ENCODE results near the gene FAM200C.

The FAM200C gene

DNA sequence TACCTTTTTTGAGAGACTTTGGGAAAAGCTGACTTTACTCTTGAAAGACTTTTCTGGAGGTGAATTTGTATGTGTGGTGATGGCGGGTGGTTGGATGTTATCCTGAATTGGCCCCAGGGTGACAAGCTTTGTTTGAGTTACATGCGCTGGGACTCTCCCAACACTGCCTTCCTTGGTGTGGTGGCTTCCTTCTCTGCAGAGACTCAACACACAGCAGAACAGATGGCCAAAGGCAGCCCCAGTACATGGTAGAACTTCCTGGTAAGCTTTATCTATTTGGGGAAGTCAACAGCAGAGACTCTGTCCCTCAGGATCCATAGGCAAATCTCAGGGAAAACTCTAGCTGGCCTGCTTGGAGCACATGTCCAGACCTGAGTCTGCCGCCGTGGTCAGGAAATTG, 47.5 kb downstream of the FAM200C start:
- Histone ChIP-seq H3K36me3 (ENCODE audit: low read length) (no peaks in the 10 kb centered on the region), H3K4me2 (ENCODE audit: low read depth, low read length, poor library complexity, severe bottlenecking) (no peak overlapping the region), H3K9ac (ENCODE audit: low read length) (no peak overlapping the region), H3K27ac (ENCODE audit: low read depth, low read length) (no peak overlapping the region), H3K79me2 (ENCODE audit: insufficient read depth, low read length) (no peaks in the 10 kb centered on the region), H4K20me1 (ENCODE audit: low read depth, low read length) (no peaks in the 10 kb centered on the region), H3K9me2 (replicated peaks; ENCODE audit: insufficient read depth, low read length) (no peaks in the 10 kb centered on the region), H3F3A (ENCODE audit: insufficient read depth) (no peaks in the 10 kb centered on the region), H3K9me3 (ENCODE audit: insufficient read depth, low read length) (no peaks in the 10 kb centered on the region), H3K27me3 (ENCODE audit: low read length) (no peaks in the 10 kb centered on the region), H2AFZ (ENCODE audit: low read depth, low read length, severe bottlenecking) (no peak overlapping the region), H3K4me3 (ENCODE audit: insufficient read depth, low read length, poor library complexity, severe bottlenecking) (no peak overlapping the region)
- TF ChIP-seq EZH2phosphoT487 (conservative IDR thresholded peaks at IDR 0.05; ENCODE audit: low read length) = no peak
- TF ChIP-seq, protein P1, sequence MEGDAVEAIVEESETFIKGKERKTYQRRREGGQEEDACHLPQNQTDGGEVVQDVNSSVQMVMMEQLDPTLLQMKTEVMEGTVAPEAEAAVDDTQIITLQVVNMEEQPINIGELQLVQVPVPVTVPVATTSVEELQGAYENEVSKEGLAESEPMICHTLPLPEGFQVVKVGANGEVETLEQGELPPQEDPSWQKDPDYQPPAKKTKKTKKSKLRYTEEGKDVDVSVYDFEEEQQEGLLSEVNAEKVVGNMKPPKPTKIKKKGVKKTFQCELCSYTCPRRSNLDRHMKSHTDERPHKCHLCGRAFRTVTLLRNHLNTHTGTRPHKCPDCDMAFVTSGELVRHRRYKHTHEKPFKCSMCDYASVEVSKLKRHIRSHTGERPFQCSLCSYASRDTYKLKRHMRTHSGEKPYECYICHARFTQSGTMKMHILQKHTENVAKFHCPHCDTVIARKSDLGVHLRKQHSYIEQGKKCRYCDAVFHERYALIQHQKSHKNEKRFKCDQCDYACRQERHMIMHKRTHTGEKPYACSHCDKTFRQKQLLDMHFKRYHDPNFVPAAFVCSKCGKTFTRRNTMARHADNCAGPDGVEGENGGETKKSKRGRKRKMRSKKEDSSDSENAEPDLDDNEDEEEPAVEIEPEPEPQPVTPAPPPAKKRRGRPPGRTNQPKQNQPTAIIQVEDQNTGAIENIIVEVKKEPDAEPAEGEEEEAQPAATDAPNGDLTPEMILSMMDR (IDR thresholded peaks at IDR 0.05; ENCODE audit: insufficient read depth, low read length, poor library complexity, severe bottlenecking) = no peak

DNA sequence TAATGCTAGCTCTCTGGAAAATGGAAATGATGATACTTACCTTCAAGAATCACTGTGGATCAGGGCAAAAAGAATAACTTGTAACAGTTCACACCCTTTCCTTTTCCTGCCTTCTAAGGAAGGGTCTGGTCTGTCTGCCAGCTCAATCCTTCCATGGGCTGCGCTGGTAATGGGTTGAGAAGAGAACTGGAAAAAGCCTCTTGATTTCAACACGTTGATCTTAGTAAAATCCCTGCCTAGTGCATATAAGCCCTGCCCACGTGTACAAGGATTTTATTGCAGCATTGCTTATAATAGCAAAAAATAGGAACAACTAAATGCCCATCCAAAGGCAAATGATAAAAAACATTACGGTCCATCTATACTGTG, 49.9 kb downstream of the FAM200C start:
- no peak for TF ChIP-seq EZH2phosphoT487 (conservative IDR thresholded peaks at IDR 0.05; ENCODE audit: low read length)
- TF ChIP-seq, protein P1 (IDR thresholded peaks at IDR 0.05; ENCODE audit: insufficient read depth, low read length, poor library complexity, severe bottlenecking) = no peak
- Histone ChIP-seq H3F3A (ENCODE audit: insufficient read depth) (no peaks in the 10 kb centered on the region), H3K79me2 (ENCODE audit: insufficient read depth, low read length) (no peaks in the 10 kb centered on the region), H3K27me3 (ENCODE audit: low read length) (no peaks in the 10 kb centered on the region), H2AFZ (ENCODE audit: low read depth, low read length, severe bottlenecking) (no peak overlapping the region), H3K27ac (ENCODE audit: low read depth, low read length) (no peak overlapping the region), H3K36me3 (ENCODE audit: low read length) (no peaks in the 10 kb centered on the region), H3K9me2 (replicated peaks; ENCODE audit: insufficient read depth, low read length) (no peaks in the 10 kb centered on the region), H3K9ac (ENCODE audit: low read length) (no peak overlapping the region), H4K20me1 (ENCODE audit: low read depth, low read length) (no peaks in the 10 kb centered on the region), H3K9me3 (ENCODE audit: insufficient read depth, low read length) (no peaks in the 10 kb centered on the region), H3K4me2 (ENCODE audit: low read depth, low read length, poor library complexity, severe bottlenecking) (no peak overlapping the region), H3K4me3 (ENCODE audit: insufficient read depth, low read length, poor library complexity, severe bottlenecking) (no peak overlapping the region)

DNA sequence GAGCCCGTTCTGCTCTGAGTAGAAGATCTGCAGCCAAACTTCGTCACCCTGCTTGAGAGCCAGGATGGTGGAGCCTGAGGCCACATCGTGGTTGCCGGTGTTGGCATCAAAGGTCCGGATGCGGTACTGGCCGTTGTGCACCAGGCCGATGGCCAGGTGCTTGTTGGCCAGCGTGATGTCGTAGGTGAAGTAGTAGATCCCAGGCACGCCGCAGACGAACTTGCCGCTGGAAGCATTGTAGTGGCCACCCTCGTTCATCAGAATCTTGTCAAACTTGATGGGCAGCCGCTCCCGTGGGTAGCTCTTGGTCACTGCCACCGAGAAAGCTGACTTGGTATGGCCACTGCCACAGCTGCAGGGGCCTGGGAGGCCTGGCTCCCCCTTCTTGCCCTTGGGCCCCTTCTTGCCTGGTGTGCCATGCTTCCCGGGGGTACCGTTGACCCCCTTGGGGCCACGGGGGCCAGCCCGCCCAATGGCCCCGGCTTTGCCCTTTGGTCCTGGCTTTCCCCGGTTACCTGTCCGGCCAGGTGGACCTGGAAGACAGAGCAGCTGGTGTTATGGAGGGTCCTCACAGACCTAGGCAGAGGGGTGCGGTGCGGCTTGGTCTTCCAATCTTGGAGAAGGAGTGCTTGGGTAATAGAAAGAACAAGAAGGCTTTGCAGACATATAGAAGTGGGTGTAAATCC, 50.5 kb downstream of the FAM200C start:
- TF ChIP-seq, protein P1 (IDR thresholded peaks at IDR 0.05; ENCODE audit: insufficient read depth, low read length, poor library complexity, severe bottlenecking) = no peak
- no peak for TF ChIP-seq EZH2phosphoT487 (conservative IDR thresholded peaks at IDR 0.05; ENCODE audit: low read length)
- no peaks in the 10 kb centered on the region for H3F3A ChIP-seq (ENCODE audit: insufficient read depth)
- H3K9ac ChIP-seq (ENCODE audit: low read length) = no peak overlapping the region
- no peak overlapping the region for H2AFZ ChIP-seq (ENCODE audit: low read depth, low read length, severe bottlenecking)
- no peaks in the 10 kb centered on the region for H3K9me2 ChIP-seq (replicated peaks; ENCODE audit: insufficient read depth, low read length)
- H4K20me1 ChIP-seq (ENCODE audit: low read depth, low read length) = no peaks in the 10 kb centered on the region
- no peaks in the 10 kb centered on the region for H3K9me3 ChIP-seq (ENCODE audit: insufficient read depth, low read length)
- no peak overlapping the region for H3K4me3 ChIP-seq (ENCODE audit: insufficient read depth, low read length, poor library complexity, severe bottlenecking)
- no peak overlapping the region for H3K4me2 ChIP-seq (ENCODE audit: low read depth, low read length, poor library complexity, severe bottlenecking)
- no peak overlapping the region for H3K27ac ChIP-seq (ENCODE audit: low read depth, low read length)
- no peaks in the 10 kb centered on the region for H3K79me2 ChIP-seq (ENCODE audit: insufficient read depth, low read length)
- no peaks in the 10 kb centered on the region for H3K27me3 ChIP-seq (ENCODE audit: low read length)
- H3K36me3 ChIP-seq (ENCODE audit: low read length) = no peaks in the 10 kb centered on the region

Data from SU-DHL-6 (cell line).